HEK293 (cell line): ENCODE data around the gene TLE2.

ENCODE experiments used
- GFI1B ChIP-seq: fragments of 450-650 bp; formaldehyde crosslinking; IDR thresholded peaks from 2 replicates; pipeline ENCODE4 v1.5.1; 2016; ENCODE audit warnings: missing biosample characterization, missing genetic modification characterization
- HOXC10 ChIP-seq: sonication (generic); formaldehyde crosslinking; IDR thresholded peaks from 2 replicates; pipeline ENCODE4 v1.8.1; 2023; ENCODE audit warnings: mild to moderate bottlenecking, missing genetic modification reagents
- KLF16 ChIP-seq: fragments of 450-650 bp; formaldehyde crosslinking; IDR thresholded peaks from 2 replicates; pipeline ENCODE4 v1.5.1; 2017; ENCODE audit warnings: missing biosample characterization, missing genetic modification characterization
- KLF8 ChIP-seq: fragments of 450-650 bp; formaldehyde crosslinking; IDR thresholded peaks from 2 replicates; pipeline ENCODE4 v1.5.1; 2016; ENCODE audit warnings: missing biosample characterization, missing genetic modification characterization
- REPIN1 ChIP-seq: fragments of 450-650 bp; formaldehyde crosslinking; IDR thresholded peaks from 2 replicates; pipeline ENCODE4 v1.5.1; 2017; ENCODE audit warnings: missing biosample characterization, missing genetic modification characterization, low read depth
- WT1 ChIP-seq: fragments of 450-650 bp; formaldehyde crosslinking; IDR thresholded peaks from 2 replicates; pipeline ENCODE4 v1.5.1; 2016; ENCODE audit warnings: missing biosample characterization, missing genetic modification characterization
- YY1 ChIP-seq: fragments of 450-650 bp; formaldehyde crosslinking; IDR thresholded peaks from 2 replicates; pipeline ENCODE4 v1.5.1; 2018; ENCODE audit warnings: missing biosample characterization, missing genetic modification characterization
- ZFHX2 ChIP-seq: fragments of 450-650 bp; formaldehyde crosslinking; conservative IDR thresholded peaks from 2 replicates; pipeline ENCODE4 v1.5.1; 2016; ENCODE audit warnings: missing biosample characterization, missing genetic modification characterization
- ZIC2 ChIP-seq: fragments of 450-650 bp; formaldehyde crosslinking; IDR thresholded peaks from 2 replicates; pipeline ENCODE4 v1.5.1; 2016; ENCODE audit warnings: missing biosample characterization, missing genetic modification characterization
- ZNF10 ChIP-seq: fragments of 450-650 bp; formaldehyde crosslinking; IDR thresholded peaks from 2 replicates; pipeline ENCODE4 v1.5.1; 2017; ENCODE audit warnings: missing biosample characterization, missing genetic modification characterization
- ZNF138 ChIP-seq: fragments of 450-650 bp; formaldehyde crosslinking; IDR thresholded peaks from 2 replicates; pipeline ENCODE4 v1.5.1; 2016; ENCODE audit warnings: missing biosample characterization, missing genetic modification characterization, borderline replicate concordance
- ZNF2 ChIP-seq: fragments of 450-650 bp; formaldehyde crosslinking; IDR thresholded peaks from 2 replicates; pipeline ENCODE4 v1.5.1; 2016; ENCODE audit warnings: missing biosample characterization, missing genetic modification characterization
- ZNF221 ChIP-seq: fragments of 450-650 bp; formaldehyde crosslinking; IDR thresholded peaks from 2 replicates; pipeline ENCODE4 v1.5.1; 2017; ENCODE audit warnings: missing biosample characterization, missing genetic modification characterization, borderline replicate concordance
- ZNF239 ChIP-seq: fragments of 450-650 bp; formaldehyde crosslinking; IDR thresholded peaks from 2 replicates; pipeline ENCODE4 v1.5.1; 2016; ENCODE audit warnings: missing biosample characterization, missing genetic modification characterization
- ZNF266 ChIP-seq: fragments of 450-650 bp; formaldehyde crosslinking; IDR thresholded peaks from 2 replicates; pipeline ENCODE4 v1.5.1; 2016; ENCODE audit warnings: missing biosample characterization, missing genetic modification characterization, low read depth
- ZNF324 ChIP-seq: fragments of 450-650 bp; formaldehyde crosslinking; IDR thresholded peaks from 2 replicates; pipeline ENCODE4 v1.5.1; 2016; ENCODE audit warnings: missing biosample characterization, missing genetic modification characterization
- ZNF335 ChIP-seq: fragments of 450-650 bp; formaldehyde crosslinking; conservative IDR thresholded peaks from 2 replicates; pipeline ENCODE4 v1.5.1; 2016; ENCODE audit warnings: missing biosample characterization, missing genetic modification characterization
- ZNF366 ChIP-seq: fragments of 450-650 bp; formaldehyde crosslinking; conservative IDR thresholded peaks from 2 replicates; pipeline ENCODE4 v1.5.1; 2016; ENCODE audit warnings: missing biosample characterization, missing genetic modification characterization
- ZNF37A ChIP-seq: fragments of 450-650 bp; IDR thresholded peaks from 2 replicates; pipeline ENCODE4 v1.5.1; 2018; ENCODE audit warnings: missing biosample characterization, missing genetic modification characterization
- ZNF549 ChIP-seq: fragments of 450-650 bp; IDR thresholded peaks from 2 replicates; pipeline ENCODE4 v1.5.1; 2018; ENCODE audit warnings: missing biosample characterization, missing genetic modification characterization, mild to moderate bottlenecking, inconsistent platforms, moderate library complexity
- ZNF571 ChIP-seq: fragments of 450-650 bp; formaldehyde crosslinking; IDR thresholded peaks from 2 replicates; pipeline ENCODE4 v1.5.0; 2017; ENCODE audit warnings: missing biosample characterization, missing genetic modification characterization
- ZNF629 ChIP-seq: fragments of 450-650 bp; formaldehyde crosslinking; IDR thresholded peaks from 2 replicates; pipeline ENCODE4 v1.5.1; 2017; ENCODE audit warnings: missing biosample characterization, missing genetic modification characterization
- ZNF654 ChIP-seq: fragments of 450-650 bp; formaldehyde crosslinking; IDR thresholded peaks from 2 replicates; pipeline ENCODE4 v1.5.1; 2016; ENCODE audit warnings: low read depth, missing biosample characterization, missing genetic modification characterization
- ZNF658 ChIP-seq: fragments of 450-650 bp; formaldehyde crosslinking; IDR thresholded peaks from 2 replicates; pipeline ENCODE4; 2016; ENCODE audit warnings: missing biosample characterization, missing genetic modification characterization
- ZSCAN16 ChIP-seq: fragments of 450-650 bp; formaldehyde crosslinking; IDR thresholded peaks from 2 replicates; pipeline ENCODE4 v1.5.1; 2016; ENCODE audit warnings: missing biosample characterization, missing genetic modification characterization
- TF ChIP-seq, protein P1 (sequence below): fragments of 450-650 bp; formaldehyde crosslinking; IDR thresholded peaks from 2 replicates; pipeline ENCODE4 v1.5.1; 2016; ENCODE audit warnings: missing biosample characterization, missing genetic modification characterization
- TF ChIP-seq, protein P2 (sequence below): fragments of 450-650 bp; formaldehyde crosslinking; IDR thresholded peaks from 2 replicates; pipeline ENCODE4 v1.5.1; 2016; ENCODE audit warnings: missing biosample characterization, missing genetic modification characterization
- TF ChIP-seq, protein P3 (sequence below): fragments of 450-650 bp; formaldehyde crosslinking; IDR thresholded peaks from 2 replicates; pipeline ENCODE4 v1.5.1; 2016; ENCODE audit warnings: missing biosample characterization, missing genetic modification characterization
- TF ChIP-seq, protein P4 (sequence below): fragments of 450-650 bp; formaldehyde crosslinking; IDR thresholded peaks from 2 replicates; pipeline ENCODE4 v1.5.1; 2016; ENCODE audit warnings: missing biosample characterization, missing genetic modification characterization
- TF ChIP-seq, protein P5 (sequence below): fragments of 450-650 bp; formaldehyde crosslinking; IDR thresholded peaks from 2 replicates; pipeline ENCODE4 v1.5.1; 2016; ENCODE audit warnings: missing biosample characterization, missing genetic modification characterization

The TLE2 gene

DNA sequence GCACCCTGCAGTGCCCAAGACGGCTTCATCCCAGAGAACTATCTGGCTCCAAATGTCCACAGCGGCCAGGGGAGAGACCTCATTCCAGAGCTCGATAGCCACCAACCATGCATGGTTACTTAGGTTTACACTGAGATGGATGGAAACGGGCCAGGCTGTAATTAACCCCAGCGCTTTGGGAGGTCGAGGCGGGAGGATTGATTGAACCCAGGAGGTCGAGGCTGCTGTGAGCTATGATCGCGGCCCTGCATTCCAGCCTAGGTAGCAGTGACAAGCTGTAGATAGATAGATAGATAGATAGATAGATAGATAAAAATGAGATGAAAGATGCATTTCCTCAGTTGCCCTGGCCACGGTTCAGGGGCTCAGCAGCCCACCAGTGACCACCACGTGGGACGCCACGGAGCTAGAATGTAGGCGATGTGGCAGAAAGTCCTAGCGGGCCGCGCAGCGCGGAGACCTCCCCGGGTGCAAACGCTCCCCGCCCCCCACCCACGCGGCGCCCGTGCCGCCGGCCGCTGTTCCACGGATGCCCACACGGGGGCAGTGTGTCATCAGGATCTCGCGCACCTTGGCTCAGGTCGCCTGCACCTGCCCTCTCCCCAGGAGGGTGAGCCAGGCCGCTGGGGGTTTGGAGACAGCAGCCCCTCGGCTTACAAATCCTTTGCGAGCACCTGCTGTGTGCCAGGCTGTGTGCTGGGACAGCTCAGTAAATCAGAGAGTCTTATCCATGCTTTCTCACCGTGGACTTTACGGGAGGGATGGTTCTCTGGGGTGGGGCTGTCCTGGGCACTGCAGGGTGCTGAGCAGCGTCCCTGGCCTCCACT lies 46.7 kb upstream of the TLE2 start (continued):
- TF ChIP-seq, protein P1, sequence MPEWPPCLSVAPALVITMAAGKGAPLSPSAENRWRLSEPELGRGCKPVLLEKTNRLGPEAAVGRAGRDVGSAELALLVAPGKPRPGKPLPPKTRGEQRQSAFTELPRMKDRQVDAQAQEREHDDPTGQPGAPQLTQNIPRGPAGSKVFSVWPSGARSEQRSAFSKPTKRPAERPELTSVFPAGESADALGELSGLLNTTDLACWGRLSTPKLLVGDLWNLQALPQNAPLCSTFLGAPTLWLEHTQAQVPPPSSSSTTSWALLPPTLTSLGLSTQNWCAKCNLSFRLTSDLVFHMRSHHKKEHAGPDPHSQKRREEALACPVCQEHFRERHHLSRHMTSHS (tag by site-specific recombination): no peak
- TF ChIP-seq ZNF266 (tag by site-specific recombination): no peak
- TF ChIP-seq ZNF221 (tag by site-specific recombination): 0 out of 2 replicates have a peak, but pooled peaks have one; percentile 11
- no peak for TF ChIP-seq ZSCAN16 (tag by site-specific recombination)
- TF ChIP-seq, protein P2, sequence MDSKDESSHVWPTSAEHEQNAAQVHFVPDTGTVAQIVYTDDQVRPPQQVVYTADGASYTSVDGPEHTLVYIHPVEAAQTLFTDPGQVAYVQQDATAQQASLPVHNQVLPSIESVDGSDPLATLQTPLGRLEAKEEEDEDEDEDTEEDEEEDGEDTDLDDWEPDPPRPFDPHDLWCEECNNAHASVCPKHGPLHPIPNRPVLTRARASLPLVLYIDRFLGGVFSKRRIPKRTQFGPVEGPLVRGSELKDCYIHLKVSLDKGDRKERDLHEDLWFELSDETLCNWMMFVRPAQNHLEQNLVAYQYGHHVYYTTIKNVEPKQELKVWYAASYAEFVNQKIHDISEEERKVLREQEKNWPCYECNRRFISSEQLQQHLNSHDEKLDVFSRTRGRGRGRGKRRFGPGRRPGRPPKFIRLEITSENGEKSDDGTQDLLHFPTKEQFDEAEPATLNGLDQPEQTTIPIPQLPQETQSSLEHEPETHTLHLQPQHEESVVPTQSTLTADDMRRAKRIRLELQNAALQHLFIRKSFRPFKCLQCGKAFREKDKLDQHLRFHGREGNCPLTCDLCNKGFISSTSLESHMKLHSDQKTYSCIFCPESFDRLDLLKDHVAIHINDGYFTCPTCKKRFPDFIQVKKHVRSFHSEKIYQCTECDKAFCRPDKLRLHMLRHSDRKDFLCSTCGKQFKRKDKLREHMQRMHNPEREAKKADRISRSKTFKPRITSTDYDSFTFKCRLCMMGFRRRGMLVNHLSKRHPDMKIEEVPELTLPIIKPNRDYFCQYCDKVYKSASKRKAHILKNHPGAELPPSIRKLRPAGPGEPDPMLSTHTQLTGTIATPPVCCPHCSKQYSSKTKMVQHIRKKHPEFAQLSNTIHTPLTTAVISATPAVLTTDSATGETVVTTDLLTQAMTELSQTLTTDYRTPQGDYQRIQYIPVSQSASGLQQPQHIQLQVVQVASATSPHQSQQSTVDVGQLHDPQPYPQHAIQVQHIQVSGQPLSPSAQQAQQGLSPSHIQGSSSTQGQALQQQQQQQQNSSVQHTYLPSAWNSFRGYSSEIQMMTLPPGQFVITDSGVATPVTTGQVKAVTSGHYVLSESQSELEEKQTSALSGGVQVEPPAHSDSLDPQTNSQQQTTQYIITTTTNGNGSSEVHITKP (tag by site-specific recombination): peak; percentile 47; the same call in 1 of the 2 replicates
- TF ChIP-seq, protein P3, sequence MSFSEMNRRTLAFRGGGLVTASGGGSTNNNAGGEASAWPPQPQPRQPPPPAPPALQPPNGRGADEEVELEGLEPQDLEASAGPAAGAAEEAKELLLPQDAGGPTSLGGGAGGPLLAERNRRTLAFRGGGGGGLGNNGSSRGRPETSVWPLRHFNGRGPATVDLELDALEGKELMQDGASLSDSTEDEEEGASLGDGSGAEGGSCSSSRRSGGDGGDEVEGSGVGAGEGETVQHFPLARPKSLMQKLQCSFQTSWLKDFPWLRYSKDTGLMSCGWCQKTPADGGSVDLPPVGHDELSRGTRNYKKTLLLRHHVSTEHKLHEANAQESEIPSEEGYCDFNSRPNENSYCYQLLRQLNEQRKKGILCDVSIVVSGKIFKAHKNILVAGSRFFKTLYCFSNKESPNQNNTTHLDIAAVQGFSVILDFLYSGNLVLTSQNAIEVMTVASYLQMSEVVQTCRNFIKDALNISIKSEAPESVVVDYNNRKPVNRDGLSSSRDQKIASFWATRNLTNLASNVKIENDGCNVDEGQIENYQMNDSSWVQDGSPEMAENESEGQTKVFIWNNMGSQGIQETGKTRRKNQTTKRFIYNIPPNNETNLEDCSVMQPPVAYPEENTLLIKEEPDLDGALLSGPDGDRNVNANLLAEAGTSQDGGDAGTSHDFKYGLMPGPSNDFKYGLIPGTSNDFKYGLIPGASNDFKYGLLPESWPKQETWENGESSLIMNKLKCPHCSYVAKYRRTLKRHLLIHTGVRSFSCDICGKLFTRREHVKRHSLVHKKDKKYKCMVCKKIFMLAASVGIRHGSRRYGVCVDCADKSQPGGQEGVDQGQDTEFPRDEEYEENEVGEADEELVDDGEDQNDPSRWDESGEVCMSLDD (tag by site-specific recombination): 0 out of 2 replicates have a peak, but pooled peaks have one; percentile 38
- TF ChIP-seq YY1 (tag by site-specific recombination): no peak
- TF ChIP-seq ZNF10 (tag by site-specific recombination): peak; percentile 56; the same call in 1 of the 2 replicates
- TF ChIP-seq KLF16 (tag by site-specific recombination): 0 out of 2 replicates have a peak, but pooled peaks have one; percentile 46
- no peak for TF ChIP-seq GFI1B (tag by site-specific recombination)
- peak; percentile 85 for TF ChIP-seq ZIC2 (tag by site-specific recombination)
- no peak for TF ChIP-seq ZNF571 (tag by site-specific recombination)
- peak; percentile 78 for TF ChIP-seq ZNF654 (tag by site-specific recombination)
- no peak for TF ChIP-seq HOXC10
- TF ChIP-seq ZNF549 (tag by site-specific recombination): no peak
- TF ChIP-seq ZNF239 (tag by site-specific recombination): no peak
- no peak for TF ChIP-seq ZNF658 (tag by site-specific recombination)
- peak; percentile 93 for TF ChIP-seq ZNF2 (tag by site-specific recombination)
- TF ChIP-seq, protein P4, sequence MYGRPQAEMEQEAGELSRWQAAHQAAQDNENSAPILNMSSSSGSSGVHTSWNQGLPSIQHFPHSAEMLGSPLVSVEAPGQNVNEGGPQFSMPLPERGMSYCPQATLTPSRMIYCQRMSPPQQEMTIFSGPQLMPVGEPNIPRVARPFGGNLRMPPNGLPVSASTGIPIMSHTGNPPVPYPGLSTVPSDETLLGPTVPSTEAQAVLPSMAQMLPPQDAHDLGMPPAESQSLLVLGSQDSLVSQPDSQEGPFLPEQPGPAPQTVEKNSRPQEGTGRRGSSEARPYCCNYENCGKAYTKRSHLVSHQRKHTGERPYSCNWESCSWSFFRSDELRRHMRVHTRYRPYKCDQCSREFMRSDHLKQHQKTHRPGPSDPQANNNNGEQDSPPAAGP (tag by site-specific recombination): peak; percentile 47; the same call in 1 of the 2 replicates
- TF ChIP-seq WT1: no peak
- no peak for TF ChIP-seq ZNF37A
- TF ChIP-seq ZNF138 (tag by site-specific recombination): no peak
- TF ChIP-seq ZNF335 (tag by site-specific recombination): 0 out of 2 replicates have a peak, but pooled peaks have one; percentile 18
- no peak for TF ChIP-seq REPIN1 (tag by site-specific recombination)
- peak; percentile 49; the same call in 1 of the 2 replicates for TF ChIP-seq ZNF324 (tag by site-specific recombination)
- TF ChIP-seq, protein P5, sequence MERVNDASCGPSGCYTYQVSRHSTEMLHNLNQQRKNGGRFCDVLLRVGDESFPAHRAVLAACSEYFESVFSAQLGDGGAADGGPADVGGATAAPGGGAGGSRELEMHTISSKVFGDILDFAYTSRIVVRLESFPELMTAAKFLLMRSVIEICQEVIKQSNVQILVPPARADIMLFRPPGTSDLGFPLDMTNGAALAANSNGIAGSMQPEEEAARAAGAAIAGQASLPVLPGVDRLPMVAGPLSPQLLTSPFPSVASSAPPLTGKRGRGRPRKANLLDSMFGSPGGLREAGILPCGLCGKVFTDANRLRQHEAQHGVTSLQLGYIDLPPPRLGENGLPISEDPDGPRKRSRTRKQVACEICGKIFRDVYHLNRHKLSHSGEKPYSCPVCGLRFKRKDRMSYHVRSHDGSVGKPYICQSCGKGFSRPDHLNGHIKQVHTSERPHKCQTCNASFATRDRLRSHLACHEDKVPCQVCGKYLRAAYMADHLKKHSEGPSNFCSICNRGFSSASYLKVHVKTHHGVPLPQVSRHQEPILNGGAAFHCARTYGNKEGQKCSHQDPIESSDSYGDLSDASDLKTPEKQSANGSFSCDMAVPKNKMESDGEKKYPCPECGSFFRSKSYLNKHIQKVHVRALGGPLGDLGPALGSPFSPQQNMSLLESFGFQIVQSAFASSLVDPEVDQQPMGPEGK: peak; percentile 89
- TF ChIP-seq ZNF366 (tag by site-specific recombination): peak; percentile 82
- peak; percentile 30; the same call in 1 of the 2 replicates for TF ChIP-seq KLF8 (tag by site-specific recombination)
- peak; percentile 94 for TF ChIP-seq ZFHX2 (tag by site-specific recombination)
- TF ChIP-seq ZNF629 (tag by site-specific recombination): peak; percentile 46
